Amniotic stem cell (primary cell): Measurements from ENCODE around the gene ZNHIT2.
"Not testable (repeated sequence)": the region's sequence is repeated elsewhere in the genome, so short reads cannot be mapped to it uniquely, and the experiment has no call there.

Experiments used
- DNase-seq: peaks from one replicate; lab custom pipeline; 2025; lab: John Stamatoyannopoulos, UW

The ZNHIT2 gene

GRCh38 chr11:65117206-65118096 is at the start of gene ZNHIT2:
TSS of gene ZNHIT2 (minus strand) at chr11:65117701. CDS start at chr11:65117653, 48 bp downstream.
- peak; percentile 96 for DNase-seq

GRCh38 chr11:65166893-65167292 is 49.4 kb upstream of the ZNHIT2 start:
- no peak for DNase-seq

GRCh38 chr11:65165410-65166317 is 48.2 kb upstream of the ZNHIT2 start:
- DNase-seq = no peak

GRCh38 chr11:65163684-65164083 is 46.2 kb upstream of the ZNHIT2 start:
- no peak for DNase-seq

- DNase-seq = no peak
Measured at GRCh38 chr11:65160643-65161042, 43.1 kb upstream of the ZNHIT2 start.

- DNase-seq = no peak
Measured at GRCh38 chr11:65159012-65159411, 41.5 kb upstream of the ZNHIT2 start.

GRCh38 chr11:65157336-65157735 is 39.8 kb upstream of the ZNHIT2 start:
- no peak for DNase-seq

GRCh38 chr11:65156926-65157325 is 39.4 kb upstream of the ZNHIT2 start:
- no peak for DNase-seq

- DNase-seq = no peak
Measured at GRCh38 chr11:65156256-65156655, 38.8 kb upstream of the ZNHIT2 start.

GRCh38 chr11:65152122-65152521 is 34.6 kb upstream of the ZNHIT2 start:
- no peak for DNase-seq

- no peak for DNase-seq
Measured at GRCh38 chr11:65151331-65151899, 33.9 kb upstream of the ZNHIT2 start.

GRCh38 chr11:65150509-65151299 is 33.2 kb upstream of the ZNHIT2 start:
- peak; percentile 38 for DNase-seq

GRCh38 chr11:65150131-65150508 is 32.6 kb upstream of the ZNHIT2 start:
- not testable (repeated sequence) for DNase-seq

GRCh38 chr11:65148657-65149056 is 31.2 kb upstream of the ZNHIT2 start:
- no peak for DNase-seq

- DNase-seq = no peak
Measured at GRCh38 chr11:65147352-65148075, 30.0 kb upstream of the ZNHIT2 start.

- DNase-seq = no peak
Measured at GRCh38 chr11:65141896-65142494, 24.5 kb upstream of the ZNHIT2 start.

- no peak for DNase-seq
Measured at GRCh38 chr11:65136515-65137096, 19.1 kb upstream of the ZNHIT2 start.

GRCh38 chr11:65135633-65136145 is 18.2 kb upstream of the ZNHIT2 start:
- DNase-seq = no peak

- DNase-seq = peak; percentile 90
Measured at GRCh38 chr11:65134952-65135632, 17.6 kb upstream of the ZNHIT2 start.
